NCI-H2081 (cell line): ENCODE measurements around the gene STRBP.
"Not testable (repeated sequence)": the region's sequence is repeated elsewhere in the genome, so short reads cannot be mapped to it uniquely, and the experiment has no call there.

Experiments used
- DNase-seq, 2 experiments: peaks; one replicate each; lab custom pipeline; 2025; lab: John Stamatoyannopoulos, UW

STRBP gene

GRCh38 chr9:123283048-123283408, 14.6 kb upstream of the STRBP start:
- no peak for DNase-seq

GRCh38 chr9:123282362-123283047, 14.1 kb upstream of the STRBP start:
- peak in 1 of 2 experiments; percentile 24 for DNase-seq

GRCh38 chr9:123281659-123282350, 13.4 kb upstream of the STRBP start:
- no peak for DNase-seq

GRCh38 chr9:123278879-123279493, 10.6 kb upstream of the STRBP start:
- DNase-seq, result not testable (repeated sequence)

- no peak for DNase-seq
Observed at GRCh38 chr9:123278361-123278760, 10.0 kb upstream of the STRBP start.

GRCh38 chr9:123276551-123276950, 8.2 kb upstream of the STRBP start:
- no peak for DNase-seq

GRCh38 chr9:123271133-123271532, 2.7 kb upstream of the STRBP start:
- not testable (repeated sequence) for DNase-seq

GRCh38 chr9:123269281-123269680, 895 bp upstream of the STRBP start:
- DNase-seq, result no peak

GRCh38 chr9:123268199-123268464, 254 bp downstream of the STRBP start:
- no peak for DNase-seq

- no peak for DNase-seq
Observed at GRCh38 chr9:123267481-123268198, 746 bp downstream of the STRBP start.

GRCh38 chr9:123266655-123267399, 1.6 kb downstream of the STRBP start:
- DNase-seq, result no peak

GRCh38 chr9:123265833-123266232, 2.6 kb downstream of the STRBP start:
- no peak for DNase-seq

- DNase-seq, result no peak
Observed at GRCh38 chr9:123263227-123263626, 5.2 kb downstream of the STRBP start.

GRCh38 chr9:123262338-123262737, 6.0 kb downstream of the STRBP start:
- no peak for DNase-seq

GRCh38 chr9:123261006-123261677, 7.2 kb downstream of the STRBP start:
- no peak for DNase-seq

- DNase-seq, result no peak
Observed at GRCh38 chr9:123260340-123260739, 8.0 kb downstream of the STRBP start.

GRCh38 chr9:123257276-123257675, 11.1 kb downstream of the STRBP start:
- DNase-seq, result no peak

GRCh38 chr9:123255718-123256117, 12.7 kb downstream of the STRBP start:
- DNase-seq, result no peak

- no peak for DNase-seq
Observed at GRCh38 chr9:123253204-123253603, 15.2 kb downstream of the STRBP start.

- peak; percentile 27 to 71 for DNase-seq
Observed at GRCh38 chr9:123251741-123252140, 16.6 kb downstream of the STRBP start.

- DNase-seq, result no peak
Observed at GRCh38 chr9:123251324-123251723, 17.1 kb downstream of the STRBP start.

GRCh38 chr9:123250504-123250903, 17.9 kb downstream of the STRBP start:
- DNase-seq, result no peak
